ENCODE data around the gene DTNBP1.

Gene DTNBP1

GRCh38 chr6:15586503-15586902, 76.3 kb downstream of the DTNBP1 start:
- DNase-seq = no peak

GRCh38 chr6:15585760-15586214, 77.0 kb downstream of the DTNBP1 start:
- no peak for DNase-seq

- DNase-seq = no peak
Measured at GRCh38 chr6:15582499-15582898, 80.3 kb downstream of the DTNBP1 start.

GRCh38 chr6:15581751-15582150, 81.1 kb downstream of the DTNBP1 start:
- no peak for DNase-seq

- no peak for DNase-seq
Measured at GRCh38 chr6:15580326-15580725, 82.5 kb downstream of the DTNBP1 start.

- no peak for DNase-seq
Measured at GRCh38 chr6:15578716-15579391, 84.0 kb downstream of the DTNBP1 start.

GRCh38 chr6:15577550-15578171, 85.2 kb downstream of the DTNBP1 start:
- DNase-seq = no peak

- no peak for DNase-seq
Measured at GRCh38 chr6:15577106-15577505, 85.7 kb downstream of the DTNBP1 start.

GRCh38 chr6:15575357-15576033, 87.3 kb downstream of the DTNBP1 start:
- no peak for DNase-seq

- DNase-seq = no peak
Measured at GRCh38 chr6:15574486-15574885, 88.3 kb downstream of the DTNBP1 start.

GRCh38 chr6:15574023-15574422, 88.8 kb downstream of the DTNBP1 start:
- no peak for DNase-seq

- DNase-seq = no peak
Measured at GRCh38 chr6:15573384-15573783, 89.4 kb downstream of the DTNBP1 start.

GRCh38 chr6:15572296-15573016, 90.4 kb downstream of the DTNBP1 start:
- no peak for DNase-seq

GRCh38 chr6:15570171-15570570, 92.7 kb downstream of the DTNBP1 start:
- DNase-seq = no peak

GRCh38 chr6:15569035-15569995, 93.5 kb downstream of the DTNBP1 start:
- no peak for DNase-seq

- DNase-seq = no peak
Measured at GRCh38 chr6:15562977-15563376, 99.9 kb downstream of the DTNBP1 start.

- DNase-seq = no peak
Measured at GRCh38 chr6:15561447-15562199, 101.2 kb downstream of the DTNBP1 start.

- DNase-seq = no peak
Measured at GRCh38 chr6:15560713-15561112, 102.1 kb downstream of the DTNBP1 start.

GRCh38 chr6:15557174-15557573, 105.7 kb downstream of the DTNBP1 start:
- no peak for DNase-seq

GRCh38 chr6:15556711-15557110, 106.1 kb downstream of the DTNBP1 start:
- DNase-seq = no peak
